ENCODE data around the gene PTGES2. TPM values are rescaled to one million over a fixed set of nuclear protein-coding genes. Genes with fewer than 3 reads are reported as not detected.
"Not testable (repeated sequence)": the region's sequence is repeated elsewhere in the genome, so short reads cannot be mapped to it uniquely, and the experiment has no call there.

The PTGES2 gene
- total RNA-seq, 2 experiments from 2014 or later = 43.4 to 43.6 TPM

DNA sequence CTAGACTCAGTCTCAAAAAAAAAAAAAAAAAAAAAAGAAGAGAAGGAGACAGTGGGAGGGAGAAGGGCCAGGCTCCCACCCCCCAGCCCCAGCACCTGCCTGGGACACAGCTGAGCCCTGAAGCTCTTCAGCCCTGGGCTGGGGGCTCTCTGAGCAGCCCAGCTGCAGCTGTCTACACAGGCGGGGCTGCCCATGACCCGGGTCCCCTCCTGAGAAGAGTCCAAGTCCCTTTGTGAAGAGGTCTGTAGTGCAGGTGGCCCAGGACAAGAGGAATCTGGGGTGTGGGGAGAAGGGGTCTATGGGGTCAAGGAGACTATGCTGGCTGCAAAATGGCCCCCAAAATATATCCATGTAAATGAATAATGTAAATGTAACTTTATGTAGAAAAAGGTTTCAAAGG lies 15.1 kb upstream of the PTGES2 start:
- Mint-ChIP-seq H3K4me3 (no peak overlapping the region), H3K27ac (no peak overlapping the region), H3K4me1 (ENCODE audit: low read depth) (peaks cover 15% of the 10 kb centered on the region), H3K9me3 (no peaks in the 10 kb centered on the region), H3K27me3 (no peaks in the 10 kb centered on the region), H3K36me3 (no peaks in the 10 kb centered on the region)
- DNase-seq = no peak
- POLR2A ChIA-PET = no interaction called here
- intact Hi-C loops (cut with micrococcal nuclease) = no loop called here
- CTCF ChIA-PET = interaction anchor here (0.9 to 1.0 kb wide), 2 partner anchors 25 to 75 kb away, joined by 3 read pairs; partner anchors contain the start of gene NAIF1

DNA sequence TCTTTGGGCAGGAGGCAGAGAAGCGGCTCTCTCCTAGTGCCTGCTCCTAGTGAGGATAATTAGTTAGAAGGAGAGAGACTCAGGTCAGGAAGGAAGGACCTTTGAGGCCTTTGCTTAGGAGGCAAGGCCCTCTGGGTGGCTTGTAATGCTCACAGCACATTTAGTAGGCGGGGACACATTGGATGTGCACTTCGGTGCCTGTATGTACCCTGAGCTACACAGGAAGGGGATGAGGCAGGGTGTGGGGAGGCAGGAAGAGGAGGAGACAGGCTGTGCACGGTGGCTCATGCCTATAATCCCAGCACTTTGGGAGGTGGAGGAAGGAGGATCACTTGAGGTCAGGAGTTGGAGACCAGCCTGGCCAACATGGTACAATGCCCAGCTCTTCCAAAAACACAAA lies 14.5 kb upstream of the PTGES2 start:
- H3K4me3 Mint-ChIP-seq = no peak overlapping the region
- H3K9me3 Mint-ChIP-seq = no peaks in the 10 kb centered on the region
- H3K36me3 Mint-ChIP-seq = no peaks in the 10 kb centered on the region
- H3K27ac Mint-ChIP-seq = no peak overlapping the region
- ChIA-PET POLR2A (no interaction called here), CTCF (interaction anchor here (0.9 kb wide), 1 partner anchor 25 kb away, joined by 3 read pairs; no protein-coding TSS in a partner anchor)
- H3K4me1 Mint-ChIP-seq (ENCODE audit: low read depth) = peaks cover 15% of the 10 kb centered on the region
- H3K27me3 Mint-ChIP-seq = no peaks in the 10 kb centered on the region
- no peak for DNase-seq
- intact Hi-C loops (cut with micrococcal nuclease) = no loop called here

DNA sequence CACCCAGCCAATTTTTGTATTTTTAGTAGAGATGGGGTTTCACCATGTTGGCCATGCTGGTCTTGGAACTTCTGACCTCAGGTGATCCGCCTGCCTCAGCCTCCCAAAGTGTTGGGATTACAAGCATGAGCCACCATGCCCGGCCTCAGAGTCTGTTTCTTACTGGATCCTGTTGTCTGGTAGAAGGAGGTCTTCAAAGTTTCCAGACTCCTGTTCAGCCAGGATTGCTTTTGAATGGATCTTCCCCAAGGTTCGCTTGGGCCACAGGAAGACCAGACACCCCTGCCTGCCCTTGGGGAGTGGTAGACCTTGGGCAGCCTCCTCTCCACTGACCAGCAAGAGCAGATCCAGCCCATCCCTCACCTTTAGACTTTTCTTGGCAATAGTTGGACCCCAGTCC lies 14.1 kb upstream of the PTGES2 start:
- ChIA-PET CTCF (no interaction called here), POLR2A (no interaction called here)
- Mint-ChIP-seq H3K27ac (no peak overlapping the region), H3K36me3 (no peaks in the 10 kb centered on the region), H3K4me1 (ENCODE audit: low read depth) (peaks cover 15% of the 10 kb centered on the region), H3K27me3 (no peaks in the 10 kb centered on the region), H3K4me3 (no peak overlapping the region), H3K9me3 (no peaks in the 10 kb centered on the region)
- intact Hi-C loops (cut with micrococcal nuclease) = no loop called here
- DNase-seq = no peak

DNA sequence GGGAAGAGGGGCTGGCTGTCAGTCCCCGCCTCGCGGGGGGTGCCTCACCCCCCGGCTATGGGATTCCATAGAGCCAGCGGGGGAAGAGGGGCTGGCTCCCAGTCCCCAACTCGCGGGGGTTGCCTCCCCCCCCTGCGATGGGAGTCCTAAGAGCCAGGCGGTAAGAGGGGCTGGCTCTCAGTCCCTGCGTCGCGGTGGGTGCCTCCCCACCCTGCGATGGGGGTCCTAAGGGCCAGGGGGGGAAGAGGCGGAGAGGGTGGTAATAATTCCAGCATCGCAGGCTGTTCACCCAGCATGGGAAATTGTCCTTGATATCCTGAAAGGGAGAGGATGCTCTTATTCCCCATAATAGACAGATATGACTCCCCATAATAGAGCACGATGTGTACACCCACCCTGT lies 12.1 kb upstream of the PTGES2 start:
- intact Hi-C loops (cut with micrococcal nuclease) = no loop called here
- POLR2A ChIA-PET = no interaction called here
- Mint-ChIP-seq H3K36me3 (no peaks in the 10 kb centered on the region), H3K27ac (no peak overlapping the region), H3K9me3 (no peaks in the 10 kb centered on the region), H3K27me3 (no peaks in the 10 kb centered on the region), H3K4me1 (ENCODE audit: low read depth) (peaks cover 15% of the 10 kb centered on the region), H3K4me3 (no peak overlapping the region)
- no peak for DNase-seq
- CTCF ChIA-PET = no interaction called here

DNA sequence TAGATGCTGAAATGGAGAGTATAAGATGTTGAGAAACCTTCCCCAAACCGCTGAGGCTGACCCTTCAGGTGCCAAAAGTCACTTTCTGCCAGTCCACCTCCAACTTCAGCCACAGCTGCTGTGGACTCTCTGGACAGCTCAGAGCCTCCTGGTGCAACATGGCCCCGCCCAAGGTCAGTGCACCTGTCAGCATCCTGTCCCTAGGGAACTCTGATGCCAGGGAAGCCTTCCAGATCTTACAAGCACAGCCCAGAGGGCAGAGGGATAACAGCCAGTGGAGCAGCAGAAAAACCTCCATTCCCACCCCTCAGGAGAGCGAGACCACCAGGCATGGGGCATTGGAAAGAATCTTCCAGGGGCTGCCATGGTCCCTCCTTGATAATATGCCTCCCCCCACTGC lies 10.5 kb upstream of the PTGES2 start:
- Mint-ChIP-seq H3K36me3 (no peaks in the 10 kb centered on the region), H3K27ac (no peak overlapping the region), H3K4me3 (no peak overlapping the region), H3K9me3 (no peaks in the 10 kb centered on the region), H3K4me1 (ENCODE audit: low read depth) (peaks cover 12% of the 10 kb centered on the region), H3K27me3 (no peaks in the 10 kb centered on the region)
- intact Hi-C loops (cut with micrococcal nuclease) = no loop called here
- ChIA-PET CTCF (interaction anchor here (1.3 kb wide), 1 partner anchor 20 kb away, joined by 4 read pairs; no protein-coding TSS in a partner anchor), POLR2A (no interaction called here)
- DNase-seq = no peak

DNA sequence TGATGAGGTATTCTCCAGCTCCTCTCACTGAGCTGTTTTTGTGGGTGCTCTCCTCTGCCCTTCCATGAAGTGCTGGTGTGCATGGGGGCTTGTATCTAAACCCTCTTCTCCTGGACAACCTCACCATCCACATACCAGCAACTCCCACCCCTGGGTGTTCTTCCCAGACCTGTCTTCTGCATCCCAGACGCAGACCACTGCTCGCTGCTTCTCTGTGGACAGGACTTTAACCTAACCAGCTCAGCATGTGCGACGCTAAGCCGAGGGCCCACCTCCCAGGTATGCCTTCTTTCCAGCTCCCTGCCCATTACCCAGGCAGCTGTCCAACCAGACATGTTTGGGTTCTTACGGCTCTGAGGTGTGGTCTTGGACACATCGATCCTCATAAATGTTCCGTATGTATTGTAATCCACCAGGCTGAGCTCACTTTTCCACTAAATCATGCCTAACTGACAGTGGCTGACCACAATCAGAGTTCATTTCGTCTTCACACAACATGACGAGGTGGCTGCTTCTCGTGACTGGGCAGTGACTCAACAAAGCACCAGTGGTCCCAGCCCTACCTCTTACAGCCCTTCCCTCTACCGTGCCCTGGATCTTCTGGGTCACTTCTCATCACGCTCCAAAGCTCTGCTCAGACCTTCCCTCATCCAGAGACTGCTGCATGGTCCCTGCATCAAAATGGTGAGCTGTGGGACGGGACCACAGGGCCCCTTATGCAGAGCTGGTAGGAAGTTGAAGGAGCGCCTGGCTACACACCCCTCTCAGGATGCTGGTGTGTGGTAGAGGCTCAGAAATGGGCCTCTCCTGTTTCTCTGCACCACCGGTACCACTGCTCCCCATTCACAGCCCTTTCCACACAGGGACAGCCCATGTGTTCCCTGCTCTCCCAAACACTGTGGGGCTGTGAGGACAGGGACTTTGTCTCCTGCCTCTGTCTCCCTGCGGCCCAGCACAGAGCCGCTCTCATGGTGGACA lies 9.6 kb upstream of the PTGES2 start:
- no peak overlapping the region for H3K27ac Mint-ChIP-seq

DNA sequence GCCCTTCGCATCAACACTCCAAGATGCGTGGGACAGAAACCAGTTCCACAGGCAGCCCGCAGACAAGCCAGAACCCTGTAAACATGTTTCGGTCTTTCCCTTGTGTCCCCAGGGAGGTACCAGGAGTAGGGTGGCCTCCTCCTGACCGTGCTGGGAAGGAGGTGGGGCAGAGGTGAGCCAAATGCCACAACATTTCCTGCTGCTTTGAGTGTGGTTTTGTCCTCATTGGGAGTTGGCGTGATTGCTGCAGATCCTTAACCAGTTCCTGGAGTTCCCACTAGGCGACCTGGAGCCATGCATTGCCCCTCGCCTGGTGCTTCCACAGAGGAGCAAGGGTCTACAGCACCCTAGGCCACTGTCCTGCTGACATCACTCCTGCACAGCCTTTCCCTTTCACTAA lies 8.0 kb upstream of the PTGES2 start:
- H3K36me3 Mint-ChIP-seq; CTCF ChIA-PET; H3K4me3 Mint-ChIP-seq; H3K4me1 Mint-ChIP-seq (ENCODE audit: low read depth); intact Hi-C loops (cut with micrococcal nuclease); H3K27ac Mint-ChIP-seq; POLR2A ChIA-PET; DNase-seq; H3K27me3 Mint-ChIP-seq; H3K9me3 Mint-ChIP-seq: not testable (repeated sequence)

More for the DNA sequence above, 9.6 kb upstream of the PTGES2 start:
- DNase-seq = no peak
- intact Hi-C loops (cut with micrococcal nuclease) = no loop called here
- H3K36me3 Mint-ChIP-seq = no peaks in the 10 kb centered on the region
- POLR2A ChIA-PET = no interaction called here
- no peaks in the 10 kb centered on the region for H3K9me3 Mint-ChIP-seq
- H3K4me1 Mint-ChIP-seq (ENCODE audit: low read depth) = peaks cover 5% of the 10 kb centered on the region
- no peak overlapping the region for H3K4me3 Mint-ChIP-seq
- CTCF ChIA-PET = interaction anchor here (1.3 to 1.4 kb wide), 2 partner anchors 9 to 19 kb away, joined by 3 to 4 read pairs; no protein-coding TSS in a partner anchor
- H3K27me3 Mint-ChIP-seq = no peaks in the 10 kb centered on the region

DNA sequence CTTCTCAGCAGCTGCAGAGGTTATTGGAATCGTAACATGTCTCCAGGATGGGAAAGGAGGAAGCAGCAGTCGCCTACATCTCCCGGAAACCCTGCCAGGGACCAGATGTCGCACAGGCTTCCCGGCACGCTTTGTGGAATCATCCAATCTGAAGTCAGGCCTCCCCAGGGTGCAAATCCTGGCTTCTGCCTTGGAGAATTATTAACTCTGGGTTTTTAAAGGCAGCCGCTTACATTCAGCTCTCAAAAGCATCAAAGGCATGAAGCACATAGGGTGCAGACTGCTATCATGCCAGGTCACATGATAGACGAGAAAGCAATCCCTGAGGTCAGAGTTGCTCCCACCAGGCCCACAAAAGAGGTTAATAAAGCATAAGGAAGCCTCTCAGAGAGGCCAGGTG lies 4.6 kb upstream of the PTGES2 start:
- H3K36me3 Mint-ChIP-seq; POLR2A ChIA-PET; CTCF ChIA-PET; intact Hi-C loops (cut with micrococcal nuclease); H3K27me3 Mint-ChIP-seq; H3K4me1 Mint-ChIP-seq (ENCODE audit: low read depth); H3K4me3 Mint-ChIP-seq; DNase-seq; H3K27ac Mint-ChIP-seq; H3K9me3 Mint-ChIP-seq: not testable (repeated sequence)

DNA sequence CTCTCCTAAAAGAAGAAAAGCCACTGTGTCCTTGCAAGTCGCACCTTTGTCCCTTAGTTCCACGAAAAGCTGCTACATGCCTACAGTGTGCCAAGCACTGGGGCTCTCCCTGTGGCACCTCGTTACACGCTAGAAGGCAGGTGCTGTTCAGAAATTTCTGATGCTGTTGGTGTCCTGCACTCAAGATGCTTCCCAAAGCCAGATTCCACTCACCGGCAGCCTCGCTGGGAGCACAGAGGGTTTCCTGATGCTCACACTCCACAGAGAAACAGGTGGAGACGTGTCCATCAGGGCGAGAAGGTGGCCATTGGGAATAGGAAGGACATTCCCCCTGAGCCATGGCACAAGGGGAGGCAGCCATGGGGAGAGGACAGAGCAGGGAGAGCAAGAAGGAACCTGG lies 3.8 kb upstream of the PTGES2 start:
- H3K27ac Mint-ChIP-seq; intact Hi-C loops (cut with micrococcal nuclease); CTCF ChIA-PET; POLR2A ChIA-PET; H3K4me3 Mint-ChIP-seq; DNase-seq; H3K27me3 Mint-ChIP-seq; H3K36me3 Mint-ChIP-seq; H3K9me3 Mint-ChIP-seq: not testable (repeated sequence)
- H3K4me1 Mint-ChIP-seq (ENCODE audit: low read depth) = peaks cover 11% of the 10 kb centered on the region

DNA sequence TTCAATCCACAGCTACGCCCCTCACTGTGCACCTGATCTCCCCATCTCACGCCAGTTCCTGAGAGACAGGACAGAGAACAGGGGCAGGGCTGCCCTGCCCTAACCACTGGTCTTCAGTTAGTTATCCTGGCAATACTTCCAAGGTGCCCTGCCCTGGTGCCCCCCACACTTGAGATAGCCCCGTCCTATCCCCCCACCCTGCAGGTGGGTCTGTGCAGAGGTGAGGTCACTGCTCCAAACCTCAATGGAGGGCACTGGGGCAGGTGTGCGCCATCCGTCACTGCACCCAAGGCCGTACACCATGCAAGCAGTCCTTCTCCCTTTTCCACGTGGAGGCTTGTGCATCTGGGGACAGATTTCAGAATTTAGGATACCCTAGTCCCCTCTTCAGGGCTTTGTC lies 3.1 kb upstream of the PTGES2 start:
- H3K27me3 Mint-ChIP-seq; H3K4me3 Mint-ChIP-seq; H3K36me3 Mint-ChIP-seq; CTCF ChIA-PET; DNase-seq; H3K27ac Mint-ChIP-seq; H3K9me3 Mint-ChIP-seq; POLR2A ChIA-PET; intact Hi-C loops (cut with micrococcal nuclease): not testable (repeated sequence)
- peaks cover 18% of the 10 kb centered on the region for H3K4me1 Mint-ChIP-seq (ENCODE audit: low read depth)

DNA sequence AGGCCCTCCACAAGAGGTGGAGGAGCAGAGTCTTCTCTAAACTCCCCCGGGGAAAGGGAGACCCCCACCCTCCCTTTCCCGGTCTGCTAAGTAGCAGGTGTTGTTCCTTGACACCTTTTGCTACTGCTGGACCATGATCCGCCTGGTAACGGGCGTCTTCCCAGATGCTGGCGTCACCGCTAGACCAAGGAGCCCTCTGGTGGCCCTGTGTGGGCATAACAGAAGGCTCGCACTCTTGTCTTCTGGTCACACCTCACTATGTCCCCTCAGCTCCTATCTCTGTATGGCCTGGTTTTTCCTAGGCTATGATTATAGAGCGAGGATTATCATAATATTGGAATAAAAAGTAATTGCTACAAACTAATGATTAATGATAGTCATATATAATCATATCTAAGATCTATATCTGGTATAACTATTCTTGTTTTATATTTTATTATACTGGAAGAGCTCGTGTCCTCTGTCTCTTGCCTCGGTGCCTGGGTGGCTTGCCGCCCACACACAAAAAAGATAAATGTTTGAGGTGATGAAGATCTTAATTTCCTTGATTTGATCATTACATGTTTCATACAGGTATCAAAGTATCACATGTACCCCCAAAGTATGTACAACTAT lies 2.6 kb upstream of the PTGES2 start:
- CTCF ChIA-PET = interaction anchor here (5.1 kb wide), 1 partner anchor 12 kb away, joined by 48 read pairs; no protein-coding TSS in a partner anchor
- H3K4me1 Mint-ChIP-seq (ENCODE audit: low read depth) = peaks cover 24% of the 10 kb centered on the region
- intact Hi-C loops (cut with micrococcal nuclease) = loop anchor here (5.0 kb wide), 3 partner anchors 38 to 343 kb away; partner anchors contain the start of genes CDK9 and CIZ1

DNA sequence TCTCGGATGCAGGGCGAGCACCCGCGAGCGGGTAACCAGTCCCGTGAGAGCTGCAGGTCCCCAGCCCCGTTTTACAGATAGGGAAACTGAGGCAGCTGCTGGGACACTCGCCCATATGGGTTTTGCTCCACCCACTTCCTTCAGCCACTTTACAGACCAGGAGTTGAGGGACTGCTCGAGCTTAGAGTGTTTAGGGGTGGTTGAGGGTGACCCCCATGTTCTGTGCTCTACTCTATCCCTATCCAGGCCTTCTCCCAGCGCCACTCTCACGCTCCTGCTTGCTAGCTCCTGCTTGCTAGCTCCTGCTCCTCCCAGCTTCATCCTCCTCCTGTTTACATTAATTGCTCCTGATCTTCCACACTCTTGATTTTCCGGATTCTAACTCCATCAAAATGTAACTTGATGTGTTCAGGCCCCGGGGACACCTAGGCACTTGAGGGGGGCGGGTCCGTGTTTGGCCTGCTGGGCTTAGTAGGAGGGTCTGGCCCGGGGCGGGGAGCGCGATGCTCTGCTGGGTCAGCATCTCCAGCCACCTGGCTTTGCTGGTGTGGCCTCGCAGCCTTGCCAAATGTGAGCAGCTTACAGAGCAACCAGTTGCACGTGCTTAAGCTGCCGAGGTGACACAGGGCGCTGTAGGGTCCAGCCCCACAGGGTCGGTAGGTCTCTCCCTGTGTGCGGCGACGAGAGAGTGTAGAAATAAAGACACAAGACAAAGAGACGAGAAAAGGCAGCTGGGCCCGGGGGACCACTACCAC lies 1.5 kb upstream of the PTGES2 start:
- Mint-ChIP-seq H3K4me1 (ENCODE audit: low read depth) (peaks cover 28% of the 10 kb centered on the region), H3K4me3 (peak overlapping the region; percentile 96), H3K9me3 (no peaks in the 10 kb centered on the region), H3K27me3 (no peaks in the 10 kb centered on the region), H3K36me3 (peaks cover 4% of the 10 kb centered on the region), H3K27ac (peak overlapping the region; percentile 62)
- intact Hi-C loops (cut with micrococcal nuclease) = loop anchor here (1.0 to 5.0 kb wide), 6 partner anchors 12 to 342 kb away; partner anchors contain the start of genes BBLN, CDK9, CIZ1 and ODF2
- no peak for DNase-seq
- ChIA-PET CTCF (interaction anchor here (0.7 to 5.1 kb wide), 10 partner anchors 8 to 414 kb away, joined by 3 to 48 read pairs (median 3); partner anchors contain the start of gene BBLN), POLR2A (interaction anchor here (0.7 to 1.1 kb wide), 4 partner anchors 12 to 243 kb away, joined by 3 read pairs; no protein-coding TSS in a partner anchor)

More for the DNA sequence above, 2.6 kb upstream of the PTGES2 start:
- H3K27ac Mint-ChIP-seq, H3K4me3 Mint-ChIP-seq, POLR2A ChIA-PET, H3K27me3 Mint-ChIP-seq, H3K9me3 Mint-ChIP-seq, H3K36me3 Mint-ChIP-seq: not testable (repeated sequence)
- peak; percentile 77 for DNase-seq
